ENCODE measurements around the gene TMEM108. TPM values are rescaled to one million over a fixed set of nuclear protein-coding genes. Genes with fewer than 3 reads are reported as not detected.

TMEM108 gene
- total RNA-seq, 1 donor from 2014 or later = 6.1 TPM

GRCh38 chr3:133295944-133296917, 258.0 kb downstream of the TMEM108 start:
- no peak overlapping the region for H3K4me3 Mint-ChIP-seq (ENCODE audit: low read depth)
- no peak for DNase-seq (ENCODE audit: low spot score, unreplicated experiment)
- H3K9me3 Mint-ChIP-seq (ENCODE audit: low read depth) = no peaks in the 10 kb centered on the region
- TF ChIP-seq, protein P1, sequence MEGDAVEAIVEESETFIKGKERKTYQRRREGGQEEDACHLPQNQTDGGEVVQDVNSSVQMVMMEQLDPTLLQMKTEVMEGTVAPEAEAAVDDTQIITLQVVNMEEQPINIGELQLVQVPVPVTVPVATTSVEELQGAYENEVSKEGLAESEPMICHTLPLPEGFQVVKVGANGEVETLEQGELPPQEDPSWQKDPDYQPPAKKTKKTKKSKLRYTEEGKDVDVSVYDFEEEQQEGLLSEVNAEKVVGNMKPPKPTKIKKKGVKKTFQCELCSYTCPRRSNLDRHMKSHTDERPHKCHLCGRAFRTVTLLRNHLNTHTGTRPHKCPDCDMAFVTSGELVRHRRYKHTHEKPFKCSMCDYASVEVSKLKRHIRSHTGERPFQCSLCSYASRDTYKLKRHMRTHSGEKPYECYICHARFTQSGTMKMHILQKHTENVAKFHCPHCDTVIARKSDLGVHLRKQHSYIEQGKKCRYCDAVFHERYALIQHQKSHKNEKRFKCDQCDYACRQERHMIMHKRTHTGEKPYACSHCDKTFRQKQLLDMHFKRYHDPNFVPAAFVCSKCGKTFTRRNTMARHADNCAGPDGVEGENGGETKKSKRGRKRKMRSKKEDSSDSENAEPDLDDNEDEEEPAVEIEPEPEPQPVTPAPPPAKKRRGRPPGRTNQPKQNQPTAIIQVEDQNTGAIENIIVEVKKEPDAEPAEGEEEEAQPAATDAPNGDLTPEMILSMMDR (IDR thresholded peaks at IDR 0.05; ENCODE audit: unreplicated experiment) = no peak
- H3K27me3 Mint-ChIP-seq = no peaks in the 10 kb centered on the region
- no peaks in the 10 kb centered on the region for H3K36me3 Mint-ChIP-seq (ENCODE audit: insufficient read depth)
- H3K27ac Mint-ChIP-seq = no peak overlapping the region
- peaks cover 6% of the 10 kb centered on the region for H3K4me1 Mint-ChIP-seq (ENCODE audit: low read depth)

- Mint-ChIP-seq H3K36me3 (ENCODE audit: insufficient read depth) (no peaks in the 10 kb centered on the region), H3K4me3 (ENCODE audit: low read depth) (no peak overlapping the region), H3K9me3 (ENCODE audit: low read depth) (no peaks in the 10 kb centered on the region), H3K27me3 (no peaks in the 10 kb centered on the region), H3K27ac (no peak overlapping the region), H3K4me1 (ENCODE audit: low read depth) (peaks cover 6% of the 10 kb centered on the region)
- TF ChIP-seq, protein P1 (IDR thresholded peaks at IDR 0.05; ENCODE audit: unreplicated experiment) = no peak
- no peak for DNase-seq (ENCODE audit: low spot score, unreplicated experiment)
Observed at GRCh38 chr3:133296981-133297380, 258.8 kb downstream of the TMEM108 start.

DNA sequence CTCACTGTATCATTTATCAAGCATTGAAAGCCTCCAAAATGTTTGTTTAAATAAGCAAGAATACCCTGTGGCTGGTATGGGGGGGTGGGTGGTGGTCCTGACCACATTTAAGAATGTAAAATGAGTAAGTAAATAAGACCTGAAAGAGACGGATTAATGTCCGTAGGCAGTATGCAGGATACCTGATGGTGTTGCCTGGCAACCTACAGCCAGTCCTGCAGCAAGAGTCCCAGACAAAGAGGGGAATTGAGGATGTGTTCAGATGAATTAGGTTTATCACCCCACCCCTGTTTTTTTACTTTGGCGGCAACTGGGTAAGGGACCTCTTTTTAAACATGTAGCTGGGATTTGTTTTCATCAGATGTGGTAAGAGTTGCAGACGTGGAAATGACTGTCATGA, 261.9 kb downstream of the TMEM108 start:
- Mint-ChIP-seq H3K27me3 (no peaks in the 10 kb centered on the region), H3K27ac (no peak overlapping the region), H3K36me3 (ENCODE audit: insufficient read depth) (peaks cover 1% of the 10 kb centered on the region), H3K4me1 (ENCODE audit: low read depth) (peaks cover 6% of the 10 kb centered on the region), H3K9me3 (ENCODE audit: low read depth) (no peaks in the 10 kb centered on the region), H3K4me3 (ENCODE audit: low read depth) (no peak overlapping the region)
- DNase-seq (ENCODE audit: low spot score, unreplicated experiment) = no peak
- TF ChIP-seq, protein P1 (IDR thresholded peaks at IDR 0.05; ENCODE audit: unreplicated experiment) = no peak

DNA sequence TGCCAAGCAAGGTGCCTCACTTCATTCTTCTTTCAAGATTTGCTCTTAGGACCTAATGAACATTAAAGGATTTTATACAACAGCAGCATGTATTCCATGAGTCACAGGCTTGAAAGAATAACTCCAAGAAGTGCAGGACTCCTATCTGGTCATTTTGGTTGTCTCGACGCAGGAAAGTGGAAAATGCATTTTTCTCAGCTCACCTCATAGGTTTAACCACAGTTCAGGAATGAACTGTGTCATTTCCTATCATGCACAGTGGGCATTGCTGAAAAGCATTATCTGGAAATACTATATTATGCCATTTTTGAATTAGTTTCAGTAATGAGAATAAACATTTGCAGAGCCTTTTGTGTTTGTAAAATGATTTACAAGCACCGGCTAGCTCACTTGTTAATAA, 263.0 kb downstream of the TMEM108 start:
- Mint-ChIP-seq H3K4me1 (ENCODE audit: low read depth) (peaks cover 6% of the 10 kb centered on the region), H3K27me3 (no peaks in the 10 kb centered on the region), H3K27ac (no peak overlapping the region), H3K9me3 (ENCODE audit: low read depth) (no peaks in the 10 kb centered on the region), H3K36me3 (ENCODE audit: insufficient read depth) (peaks cover 1% of the 10 kb centered on the region), H3K4me3 (ENCODE audit: low read depth) (no peak overlapping the region)
- TF ChIP-seq, protein P1 (IDR thresholded peaks at IDR 0.05; ENCODE audit: unreplicated experiment) = no peak
- DNase-seq (ENCODE audit: low spot score, unreplicated experiment) = no peak

- Mint-ChIP-seq H3K4me3 (ENCODE audit: low read depth) (no peak overlapping the region), H3K27ac (no peak overlapping the region), H3K27me3 (no peaks in the 10 kb centered on the region), H3K9me3 (ENCODE audit: low read depth) (no peaks in the 10 kb centered on the region), H3K36me3 (ENCODE audit: insufficient read depth) (peaks cover 1% of the 10 kb centered on the region), H3K4me1 (ENCODE audit: low read depth) (peaks cover 6% of the 10 kb centered on the region)
- no peak for DNase-seq (ENCODE audit: low spot score, unreplicated experiment)
- TF ChIP-seq, protein P1 (IDR thresholded peaks at IDR 0.05; ENCODE audit: unreplicated experiment) = no peak
Observed at GRCh38 chr3:133301731-133302130, 263.5 kb downstream of the TMEM108 start.
